ENCODE results near the gene CELF5.
"Not testable (repeated sequence)": the region's sequence is repeated elsewhere in the genome, so short reads cannot be mapped to it uniquely, and the experiment has no call there.

Gene CELF5

DNA sequence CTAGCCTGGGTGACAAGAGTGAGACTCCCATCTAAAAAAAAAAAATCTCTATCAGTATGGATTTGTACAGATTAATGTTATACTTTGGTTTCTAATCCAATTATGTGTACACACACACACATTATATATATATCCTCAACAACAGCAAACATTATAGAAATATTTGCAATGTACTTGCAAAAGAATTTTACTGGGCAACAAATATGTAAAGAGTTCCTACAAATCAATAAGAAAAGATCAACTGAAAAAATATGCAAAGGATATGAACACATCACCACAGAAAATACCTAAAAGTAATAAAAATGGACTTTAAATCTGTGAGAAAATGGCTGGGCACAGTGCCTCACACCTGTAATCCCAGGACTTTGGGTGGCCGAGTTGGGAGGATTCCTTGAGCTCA lies 101.0 kb downstream of the CELF5 start:
- no peak for DNase-seq

GRCh38 chr19:3328743-3329142 lies 104.3 kb downstream of the CELF5 start:
- DNase-seq, result no peak

- DNase-seq, result no peak
Measured at GRCh38 chr19:3330047-3330446, 105.6 kb downstream of the CELF5 start.

DNA sequence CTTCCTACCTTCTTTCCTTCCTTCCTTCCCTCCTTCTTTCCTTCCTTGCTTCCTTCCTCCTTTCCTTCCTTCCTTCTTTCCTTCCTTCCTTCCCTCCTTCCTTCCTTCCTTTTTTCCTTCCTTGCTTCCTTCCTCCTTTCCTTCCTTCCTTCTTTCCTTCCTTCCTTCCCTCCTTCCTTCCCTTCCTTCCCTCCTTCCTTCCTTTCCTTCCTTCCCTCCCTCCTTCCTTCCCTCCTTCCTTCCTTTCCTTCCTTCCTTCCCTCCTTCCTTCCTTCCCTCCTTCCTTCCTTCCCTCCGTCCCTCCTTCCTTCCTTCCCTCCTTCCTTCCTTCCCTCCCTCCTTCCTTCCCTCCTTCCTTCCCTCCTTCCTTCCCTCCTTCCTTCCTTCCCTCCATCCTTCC lies 107.8 kb downstream of the CELF5 start:
- not testable (repeated sequence) for DNase-seq

DNA sequence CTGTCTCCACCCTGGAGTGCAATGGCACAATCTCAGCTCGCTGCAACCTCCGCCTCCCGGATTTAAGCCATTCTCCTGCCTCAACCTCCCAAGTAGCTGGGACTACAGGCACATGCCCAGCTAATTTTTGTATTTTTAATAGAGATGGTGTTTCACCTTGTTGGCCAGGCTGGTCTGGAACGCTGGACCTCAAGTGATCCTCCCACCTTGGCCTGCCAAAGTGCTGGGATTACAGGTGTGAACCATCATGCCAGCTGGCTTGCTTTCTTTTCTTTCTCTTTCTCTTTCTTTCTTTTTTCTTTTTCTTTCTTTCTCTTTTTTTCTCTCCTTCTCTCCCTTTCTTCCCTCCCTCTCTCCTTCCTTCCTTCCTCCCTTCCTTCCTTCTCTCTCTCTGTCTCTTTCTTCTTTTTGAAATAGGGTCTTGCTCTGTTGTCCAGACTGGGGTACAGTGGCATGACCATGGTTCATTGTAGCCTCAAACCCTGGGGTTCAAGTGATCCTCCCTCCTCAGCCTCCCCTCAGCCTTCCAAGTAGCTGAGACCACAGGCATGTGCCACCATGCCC lies 108.6 kb downstream of the CELF5 start:
- DNase-seq, result no peak

GRCh38 chr19:3333662-3334061 lies 109.2 kb downstream of the CELF5 start:
- no peak for DNase-seq

GRCh38 chr19:3334749-3335430 lies 110.4 kb downstream of the CELF5 start:
- not testable (repeated sequence) for DNase-seq

DNA sequence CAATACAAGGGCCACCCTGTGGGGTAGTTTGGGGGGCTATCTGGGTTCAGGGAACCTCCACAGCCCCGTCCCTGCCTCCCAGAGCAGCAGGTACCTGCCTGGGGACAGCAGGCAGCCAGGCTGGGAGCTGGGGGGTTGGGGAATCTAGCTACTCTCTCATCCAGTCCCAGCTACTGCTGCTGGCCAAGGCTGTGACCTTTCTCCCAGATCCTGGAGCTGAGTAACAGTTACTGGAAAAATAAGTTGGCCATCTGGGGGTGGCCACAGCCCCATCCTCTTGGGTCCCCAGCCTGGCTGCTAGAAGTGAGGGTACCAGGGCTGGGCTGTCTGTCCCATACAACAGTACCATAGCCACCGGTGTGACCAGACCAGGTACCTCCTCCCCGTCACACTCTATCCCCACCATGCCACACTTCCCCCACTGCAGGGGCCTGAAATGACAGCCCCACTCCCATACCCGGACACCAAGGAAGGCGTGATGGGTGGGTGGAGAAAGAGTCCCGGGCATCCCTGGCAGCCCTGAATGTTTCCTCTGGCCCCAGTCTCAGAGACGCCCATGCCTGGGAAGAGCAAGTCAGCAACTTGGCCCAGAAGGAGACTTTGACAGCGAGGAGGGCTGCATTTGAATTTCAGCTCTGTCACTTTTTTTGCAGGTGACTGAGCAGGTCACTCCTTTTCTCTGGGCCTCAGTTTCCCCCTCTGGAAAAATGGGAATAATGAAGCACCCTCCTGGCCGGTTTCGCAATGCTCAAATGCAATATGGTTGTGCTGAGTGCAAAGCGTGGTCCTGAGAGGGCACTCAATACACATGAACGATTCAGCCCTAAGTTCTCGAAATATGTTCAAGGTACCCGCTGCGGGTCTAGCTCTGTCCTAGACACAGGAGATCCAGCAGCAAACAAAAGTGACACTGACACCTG lies 111.2 kb downstream of the CELF5 start:
- DNase-seq, result no peak

DNA sequence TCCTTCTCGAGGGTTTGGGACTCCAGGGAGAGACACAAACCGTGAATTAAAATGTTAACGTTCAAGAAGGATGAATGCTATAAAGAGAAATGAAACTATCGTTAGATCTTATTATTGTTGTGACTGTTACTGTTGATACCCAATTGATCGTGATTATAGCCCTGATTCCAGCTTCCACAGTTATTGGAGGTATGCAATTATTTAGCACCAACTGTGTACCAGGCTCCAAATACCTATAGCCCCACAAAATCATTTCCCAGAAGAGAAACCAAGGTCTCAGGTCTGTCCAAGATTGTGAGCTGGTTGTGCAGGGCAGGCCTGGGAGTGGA lies 111.9 kb downstream of the CELF5 start:
- no peak for DNase-seq

- no peak for DNase-seq
Measured at GRCh38 chr19:3336680-3337523, 112.4 kb downstream of the CELF5 start.

DNA sequence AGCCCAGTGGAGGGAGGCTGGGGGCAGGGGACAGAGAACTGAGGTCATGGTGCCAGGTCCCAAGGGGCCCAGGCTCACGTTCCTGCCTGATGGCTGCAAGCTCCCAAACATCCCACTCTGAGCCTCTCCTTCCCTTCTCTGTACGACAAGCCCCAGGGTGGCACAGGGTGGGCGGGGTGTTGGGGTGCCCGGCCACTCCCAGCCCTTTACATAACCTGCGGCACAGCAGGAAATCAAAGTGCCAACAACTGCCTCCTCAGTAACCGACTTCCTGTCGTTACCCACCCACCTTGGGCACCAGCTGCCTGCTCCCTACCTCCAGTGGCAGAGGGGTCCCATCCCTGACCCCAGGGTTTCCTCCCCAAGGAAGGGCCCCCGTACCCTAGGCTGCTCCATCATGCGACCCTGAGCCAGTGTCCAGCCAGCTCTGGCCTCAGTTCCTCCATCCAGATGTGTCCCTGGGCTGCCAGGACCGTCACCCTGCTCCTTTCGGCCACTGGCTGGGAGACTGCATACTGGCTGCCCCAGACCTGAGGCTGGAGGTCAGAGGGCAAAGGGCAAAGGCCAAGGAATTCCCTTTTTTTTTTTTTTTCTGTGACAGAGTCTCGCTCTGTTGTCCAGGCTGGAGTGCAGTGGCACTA lies 114.2 kb downstream of the CELF5 start:
- peak; percentile 63 for DNase-seq

- DNase-seq, result no peak
Measured at GRCh38 chr19:3340340-3340739, 115.9 kb downstream of the CELF5 start.

GRCh38 chr19:3342246-3342645 lies 117.8 kb downstream of the CELF5 start:
- no peak for DNase-seq

- DNase-seq, result not testable (repeated sequence)
Measured at GRCh38 chr19:3342962-3343361, 118.5 kb downstream of the CELF5 start.

- peak; percentile 69 for DNase-seq
Measured at GRCh38 chr19:3343619-3344502, 119.4 kb downstream of the CELF5 start.

DNA sequence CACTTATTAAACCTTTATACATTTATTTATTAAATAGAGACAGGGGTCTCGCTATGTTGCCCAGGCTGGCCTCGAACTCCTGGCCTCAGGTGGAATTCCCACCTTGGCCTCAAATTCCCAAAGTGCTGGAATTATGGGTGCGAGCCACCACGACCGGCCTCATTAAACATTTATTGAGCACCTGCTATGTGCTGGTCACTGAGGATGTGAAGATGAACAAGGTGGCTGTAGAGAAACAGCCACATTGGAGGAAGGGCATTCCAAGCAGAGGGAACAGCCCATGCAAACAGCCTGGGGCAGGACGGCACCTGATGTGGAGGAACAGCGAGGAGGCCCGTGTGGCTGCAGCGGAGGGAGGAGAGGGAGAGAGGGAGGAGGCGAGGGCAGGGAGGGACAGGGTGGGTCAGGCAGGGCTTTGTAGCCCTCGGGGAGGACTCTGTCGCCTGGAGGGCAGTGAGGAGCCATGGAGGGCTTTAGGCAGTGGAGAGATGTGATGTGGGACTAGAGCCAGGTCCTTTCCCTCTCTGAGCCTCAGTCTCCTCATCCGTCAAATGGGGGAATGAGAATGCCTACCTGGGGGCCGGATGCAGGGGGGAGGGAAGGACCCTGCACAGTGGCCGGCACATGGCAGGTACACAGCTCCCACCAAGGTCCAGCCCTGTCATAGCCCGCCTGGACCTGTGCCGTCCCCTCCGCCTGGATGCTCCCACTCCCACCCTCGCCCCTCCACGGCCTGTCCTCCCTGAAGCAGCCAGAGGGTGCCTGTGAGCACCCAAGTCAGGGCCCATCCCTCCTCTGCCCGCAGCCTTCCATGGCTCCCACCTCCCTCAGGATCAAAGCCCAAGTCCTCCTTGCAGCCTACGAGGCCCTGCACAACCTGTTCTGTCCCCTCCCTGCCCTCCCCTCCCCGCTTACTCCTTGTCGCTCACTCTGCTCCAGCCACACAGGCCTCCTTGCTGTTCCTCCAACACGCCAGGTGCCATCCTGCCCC lies 120.4 kb downstream of the CELF5 start:
- no peak for DNase-seq

GRCh38 chr19:3345850-3346460 lies 121.5 kb downstream of the CELF5 start:
- DNase-seq, result no peak
